Measurements from ENCODE around the gene TMEM255B.

DNA sequence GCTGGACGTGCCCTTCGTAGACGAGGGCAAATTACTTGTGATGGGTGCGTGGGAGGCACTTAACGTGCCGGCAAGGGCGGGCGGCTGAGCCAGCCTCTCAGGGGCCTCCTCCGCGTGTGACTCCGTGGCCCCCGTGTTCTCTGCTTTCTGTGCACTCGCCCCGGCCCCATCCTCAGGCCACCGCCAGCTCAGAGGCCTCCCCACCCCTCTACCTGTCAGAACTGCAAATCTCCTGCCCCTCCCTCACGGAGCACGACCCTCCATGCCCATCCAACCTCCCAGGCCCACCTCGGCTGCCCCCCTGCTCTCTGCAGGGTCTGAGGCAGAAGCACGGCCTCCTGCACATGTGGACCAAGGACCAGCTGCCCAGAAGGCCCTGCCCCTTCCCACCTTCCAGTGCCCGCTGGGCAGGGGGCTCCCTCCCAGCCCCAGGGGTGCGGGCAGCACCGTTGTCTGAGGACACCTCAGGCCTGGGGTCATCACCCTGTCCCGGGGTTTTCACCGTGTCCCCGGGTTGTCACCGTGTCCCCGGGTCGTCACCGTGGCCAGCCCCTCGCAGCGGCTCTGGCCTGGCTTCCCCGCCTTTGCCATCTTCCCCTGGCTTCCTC, 44.5 kb downstream of the TMEM255B start:
- TF ChIP-seq CTCFL (IDR thresholded peaks at IDR 0.05; ENCODE audit: borderline replicate concordance, insufficient read depth, low read depth, low read length, poor library complexity, severe bottlenecking): no peak
- TF ChIP-seq ZBTB33 (CRISPR knock-in tag; IDR thresholded peaks at IDR 0.05): no peak
- no peak for TF ChIP-seq ZNF354B (CRISPR knock-in tag; IDR thresholded peaks at IDR 0.05)
- no peak for TF ChIP-seq ZBTB7A (IDR thresholded peaks at IDR 0.05; ENCODE audit: borderline replicate concordance, control insufficient read depth, low read depth, low read length)
- TF ChIP-seq CBX2 (IDR thresholded peaks at IDR 0.05; ENCODE audit: insufficient read depth, low read length, poor library complexity, severe bottlenecking): no peak
- no peak for TF ChIP-seq ETV5 (CRISPR knock-in tag; IDR thresholded peaks at IDR 0.05; ENCODE audit: low read depth)
- no peak for TF ChIP-seq C11orf30 (IDR thresholded peaks at IDR 0.05; ENCODE audit: low read depth)
- TF ChIP-seq GTF3C2 (IDR thresholded peaks at IDR 0.05; ENCODE audit: borderline replicate concordance, extremely low read depth, insufficient read length): no peak
- no peak for TF ChIP-seq E4F1 (CRISPR knock-in tag; IDR thresholded peaks at IDR 0.05; ENCODE audit: borderline replicate concordance)
- TF ChIP-seq RHOXF2B (CRISPR knock-in tag; conservative IDR thresholded peaks at IDR 0.05): no peak
- no peak for TF ChIP-seq EZH2 (IDR thresholded peaks at IDR 0.05; ENCODE audit: borderline replicate concordance, low read depth, low read length)
- no peak for TF ChIP-seq MYNN (IDR thresholded peaks at IDR 0.05)
- no peak for TF ChIP-seq MYNN (CRISPR knock-in tag; IDR thresholded peaks at IDR 0.05)
